Measurements from ENCODE around the gene HS3ST4. TPM values are rescaled to one million over a fixed set of nuclear protein-coding genes. Genes with fewer than 3 reads are reported as not detected.

Gene HS3ST4
- total RNA-seq, 2 donors from 2014 or later = 4.7 to 5.0 TPM

- H3K9me3 ChIP-seq (ENCODE audit: control insufficient read depth, low read length) = no peaks in the 10 kb centered on the region
- H3K36me3 Mint-ChIP-seq (ENCODE audit: low read depth) = no peaks in the 10 kb centered on the region
- peaks cover 32% of the 10 kb centered on the region for H3K27me3 Mint-ChIP-seq (ENCODE audit: insufficient read depth)
- H3K9me3 Mint-ChIP-seq = no peaks in the 10 kb centered on the region
- peaks cover 44% of the 10 kb centered on the region for H3K27me3 ChIP-seq (ENCODE audit: control insufficient read depth, insufficient read depth, low read length, poor library complexity, severe bottlenecking)
- H3K27ac ChIP-seq (ENCODE audit: low read depth, low read length) = no peak overlapping the region
- no peak overlapping the region for H3K4me3 ChIP-seq (ENCODE audit: low read length)
- whole genome bisulfite sequencing, 2 experiments (ENCODE audit: insufficient coverage in 1 of 2, insufficient read length in 1 of 2) = 86 to 100% methylated on average over 2 of the region's 2 CpGs
- H3K27ac Mint-ChIP-seq = no peak overlapping the region
- no peak for DNase-seq
- TF ChIP-seq CTCF (conservative IDR thresholded peaks at IDR 0.05) = no peak
- no peak overlapping the region for H3K4me3 Mint-ChIP-seq
- no peaks in the 10 kb centered on the region for H3K36me3 ChIP-seq (ENCODE audit: control insufficient read depth, insufficient read depth, low read length)
- H3K9ac ChIP-seq (ENCODE audit: extremely low read depth, low read length, poor library complexity, severe bottlenecking) = no peak overlapping the region
- H3K4me1 Mint-ChIP-seq = peaks cover 4% of the 10 kb centered on the region
- no peaks in the 10 kb centered on the region for H3K4me1 ChIP-seq (ENCODE audit: control insufficient read depth, insufficient read depth, low read length)
Observed at GRCh38 chr16:26137956-26138355, 446.2 kb downstream of the HS3ST4 start.

GRCh38 chr16:26139091-26139490, 447.3 kb downstream of the HS3ST4 start:
- WGBS, 2 experiments (ENCODE audit: insufficient coverage in 1 of 2, insufficient read length in 1 of 2) = 99 to 100% methylated on average over 4 to 6 of the region's 7 CpGs
- Mint-ChIP-seq H3K27me3 (ENCODE audit: insufficient read depth) (peaks cover 28% of the 10 kb centered on the region), H3K4me1 (no peaks in the 10 kb centered on the region), H3K27ac (no peak overlapping the region), H3K9me3 (no peaks in the 10 kb centered on the region), H3K4me3 (no peak overlapping the region), H3K36me3 (ENCODE audit: low read depth) (no peaks in the 10 kb centered on the region)
- Histone ChIP-seq H3K27me3 (ENCODE audit: control insufficient read depth, insufficient read depth, low read length, poor library complexity, severe bottlenecking) (peaks cover 32% of the 10 kb centered on the region), H3K9ac (ENCODE audit: extremely low read depth, low read length, poor library complexity, severe bottlenecking) (no peak overlapping the region), H3K9me3 (ENCODE audit: control insufficient read depth, low read length) (no peaks in the 10 kb centered on the region), H3K4me3 (ENCODE audit: low read length) (no peak overlapping the region), H3K36me3 (ENCODE audit: control insufficient read depth, insufficient read depth, low read length) (no peaks in the 10 kb centered on the region), H3K4me1 (ENCODE audit: control insufficient read depth, insufficient read depth, low read length) (no peaks in the 10 kb centered on the region), H3K27ac (ENCODE audit: low read depth, low read length) (no peak overlapping the region)
- no peak for DNase-seq
- TF ChIP-seq CTCF (conservative IDR thresholded peaks at IDR 0.05) = no peak

GRCh38 chr16:26139884-26140283, 448.1 kb downstream of the HS3ST4 start:
- no peaks in the 10 kb centered on the region for H3K9me3 Mint-ChIP-seq

More at GRCh38 chr16:26139884-26140283, 448.1 kb downstream of the HS3ST4 start:
- Histone ChIP-seq H3K4me1 (ENCODE audit: control insufficient read depth, insufficient read depth, low read length) (peaks cover 2% of the 10 kb centered on the region), H3K4me3 (ENCODE audit: low read length) (no peak overlapping the region), H3K9me3 (ENCODE audit: control insufficient read depth, low read length) (no peaks in the 10 kb centered on the region), H3K9ac (ENCODE audit: extremely low read depth, low read length, poor library complexity, severe bottlenecking) (no peak overlapping the region), H3K27me3 (ENCODE audit: control insufficient read depth, insufficient read depth, low read length, poor library complexity, severe bottlenecking) (peaks cover 32% of the 10 kb centered on the region), H3K36me3 (ENCODE audit: control insufficient read depth, insufficient read depth, low read length) (no peaks in the 10 kb centered on the region), H3K27ac (ENCODE audit: low read depth, low read length) (no peak overlapping the region)
- WGBS, 2 experiments (ENCODE audit: insufficient coverage in 1 of 2, insufficient read length in 1 of 2) = 93 to 100% methylated on average over 1 of the region's 1 CpG
- no peak overlapping the region for H3K4me3 Mint-ChIP-seq
- no peak for TF ChIP-seq CTCF (conservative IDR thresholded peaks at IDR 0.05)
- H3K36me3 Mint-ChIP-seq (ENCODE audit: low read depth) = no peaks in the 10 kb centered on the region
- H3K27me3 Mint-ChIP-seq (ENCODE audit: insufficient read depth) = peaks cover 31% of the 10 kb centered on the region
- no peak overlapping the region for H3K27ac Mint-ChIP-seq
- DNase-seq = no peak
- peaks cover under 1% of the 10 kb centered on the region for H3K4me1 Mint-ChIP-seq
